Upper lobe of left lung (tissue), 4 donors: ENCODE data around the gene COL10A1.

Source experiments
- EP300 ChIP-seq, 4 donors: sonication (generic); formaldehyde crosslinking; IDR thresholded peaks; one replicate each; pipeline ENCODE4 v1.5.1; 2017; ENCODE audit warnings: antibody characterized with exemption in 4 of 4, control low read depth in 2 of 4
- POLR2A ChIP-seq, 4 donors: fragments of 450-650 bp; IDR thresholded peaks; one replicate each; pipeline ENCODE4 v1.5.1; 2016 to 2017; ENCODE audit warnings: antibody characterized with exemption in 4 of 4, mild to moderate bottlenecking in 2 of 4
- POLR2AphosphoS5 ChIP-seq, 2 donors: sonication (generic); formaldehyde crosslinking; IDR thresholded peaks; one replicate each; pipeline ENCODE4 v1.5.1; 2017; ENCODE audit warnings: antibody characterized with exemption in 2 of 2
- TF ChIP-seq, protein P1 (sequence below), 6 experiments: fragments of 450-650 bp in 4 of 6; fragments of 200-600 bp in 2 of 6; sonication (generic) in 2 of 6; IDR thresholded peaks; one replicate each; pipeline ENCODE4 v1.5.1; 2016 to 2019; ENCODE audit warnings: antibody characterized with exemption in 6 of 6

DNA sequence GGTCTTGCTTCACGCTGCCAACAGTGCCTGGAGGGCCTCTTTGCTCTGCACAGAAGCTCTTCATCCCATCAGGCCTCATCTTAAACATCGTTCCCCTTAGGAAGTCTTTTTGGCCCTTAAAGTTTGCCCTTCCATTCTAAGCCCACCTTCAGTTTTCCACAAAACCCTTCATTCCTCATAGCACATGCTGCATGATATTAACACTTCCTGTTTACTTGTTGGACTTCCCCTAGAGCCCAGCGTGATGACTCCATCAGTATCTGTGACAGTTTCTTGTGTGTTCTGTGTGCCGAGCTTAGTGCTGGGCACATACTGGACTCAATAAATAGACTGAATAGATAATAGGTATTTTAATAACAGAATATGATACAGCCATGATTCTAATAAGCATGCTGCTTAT, 23.1 kb downstream of the COL10A1 start:
- TF ChIP-seq POLR2A (IDR thresholded peaks at IDR 0.05) (no peak), POLR2AphosphoS5 (IDR thresholded peaks at IDR 0.05) (no peak), EP300 (IDR thresholded peaks at IDR 0.05) (no peak)
- TF ChIP-seq, protein P1, sequence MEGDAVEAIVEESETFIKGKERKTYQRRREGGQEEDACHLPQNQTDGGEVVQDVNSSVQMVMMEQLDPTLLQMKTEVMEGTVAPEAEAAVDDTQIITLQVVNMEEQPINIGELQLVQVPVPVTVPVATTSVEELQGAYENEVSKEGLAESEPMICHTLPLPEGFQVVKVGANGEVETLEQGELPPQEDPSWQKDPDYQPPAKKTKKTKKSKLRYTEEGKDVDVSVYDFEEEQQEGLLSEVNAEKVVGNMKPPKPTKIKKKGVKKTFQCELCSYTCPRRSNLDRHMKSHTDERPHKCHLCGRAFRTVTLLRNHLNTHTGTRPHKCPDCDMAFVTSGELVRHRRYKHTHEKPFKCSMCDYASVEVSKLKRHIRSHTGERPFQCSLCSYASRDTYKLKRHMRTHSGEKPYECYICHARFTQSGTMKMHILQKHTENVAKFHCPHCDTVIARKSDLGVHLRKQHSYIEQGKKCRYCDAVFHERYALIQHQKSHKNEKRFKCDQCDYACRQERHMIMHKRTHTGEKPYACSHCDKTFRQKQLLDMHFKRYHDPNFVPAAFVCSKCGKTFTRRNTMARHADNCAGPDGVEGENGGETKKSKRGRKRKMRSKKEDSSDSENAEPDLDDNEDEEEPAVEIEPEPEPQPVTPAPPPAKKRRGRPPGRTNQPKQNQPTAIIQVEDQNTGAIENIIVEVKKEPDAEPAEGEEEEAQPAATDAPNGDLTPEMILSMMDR (IDR thresholded peaks at IDR 0.05) = no peak
